ENCODE data around the gene CCDC85C. TPM values are rescaled to one million over a fixed set of nuclear protein-coding genes. Genes with fewer than 3 reads are reported as not detected.

CCDC85C gene
- total and polyA plus RNA-seq, 4 donors, result 4.0 to 23.9 (median 9.6) TPM

DNA sequence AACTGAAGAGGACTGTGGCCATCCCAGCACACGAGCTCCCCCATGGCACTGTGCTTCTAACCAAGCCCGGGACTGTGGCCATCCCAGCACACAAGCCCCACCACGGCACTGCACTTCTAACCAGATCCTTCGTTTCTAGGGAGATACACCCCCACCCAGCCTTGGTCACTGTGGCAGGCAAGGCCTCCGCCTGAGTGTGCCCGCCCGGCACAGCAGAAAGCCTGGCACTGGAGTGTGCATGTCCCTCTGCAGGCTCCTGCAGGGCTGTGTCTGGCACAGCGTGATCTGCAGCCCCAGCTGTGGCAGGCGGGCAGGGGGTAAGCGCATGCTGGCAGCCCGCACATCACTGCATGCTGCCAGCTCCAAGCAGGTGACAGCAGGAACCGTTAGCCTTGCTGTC lies 49.8 kb downstream of the CCDC85C start:
- Histone ChIP-seq H3K9me3 (ENCODE audit: control insufficient read depth in 4 of 4, low read length in 3 of 4) (no peaks in the 10 kb centered on the region), H3K27me3 (ENCODE audit: control insufficient read depth in 4 of 4, insufficient read depth in 4 of 4, low read length in 3 of 4) (no peaks in the 10 kb centered on the region), H3K27ac (ENCODE audit: low read depth in 1 of 2, low read length in 2 of 2) (peak overlapping the region; percentile 79), H3K4me3 (ENCODE audit: low read depth in 1 of 3, low read length in 3 of 3) (no peak overlapping the region), H3K4me1 (ENCODE audit: control insufficient read depth in 4 of 4, insufficient read depth in 4 of 4, low read length in 3 of 4) (peaks cover 37 to 80% (median 67%) of the 10 kb centered on the region in 4 donors), H3K9ac (ENCODE audit: low read depth in 1 of 2, low read length in 2 of 2) (peak overlapping the region in 1 of 2 donors; percentile 41), H3K36me3 (ENCODE audit: control insufficient read depth in 4 of 4, insufficient read depth in 3 of 4, low read depth in 1 of 4, low read length in 3 of 4) (no peaks in the 10 kb centered on the region)
- TF ChIP-seq SP1 (IDR thresholded peaks at IDR 0.05), result peak; percentile 5
- peak in 1 of 2 donors; percentile 12 for TF ChIP-seq RXRA (IDR thresholded peaks at IDR 0.05)
- TF ChIP-seq GABPA (IDR thresholded peaks at IDR 0.05 in 1 of 2, conservative IDR thresholded peaks at IDR 0.05 in 1 of 2), result no peak
- no peak for DNase-seq (ENCODE audit: low spot score)
- 34% methylated on average over 12 of the region's 12 CpGs for WGBS

DNA sequence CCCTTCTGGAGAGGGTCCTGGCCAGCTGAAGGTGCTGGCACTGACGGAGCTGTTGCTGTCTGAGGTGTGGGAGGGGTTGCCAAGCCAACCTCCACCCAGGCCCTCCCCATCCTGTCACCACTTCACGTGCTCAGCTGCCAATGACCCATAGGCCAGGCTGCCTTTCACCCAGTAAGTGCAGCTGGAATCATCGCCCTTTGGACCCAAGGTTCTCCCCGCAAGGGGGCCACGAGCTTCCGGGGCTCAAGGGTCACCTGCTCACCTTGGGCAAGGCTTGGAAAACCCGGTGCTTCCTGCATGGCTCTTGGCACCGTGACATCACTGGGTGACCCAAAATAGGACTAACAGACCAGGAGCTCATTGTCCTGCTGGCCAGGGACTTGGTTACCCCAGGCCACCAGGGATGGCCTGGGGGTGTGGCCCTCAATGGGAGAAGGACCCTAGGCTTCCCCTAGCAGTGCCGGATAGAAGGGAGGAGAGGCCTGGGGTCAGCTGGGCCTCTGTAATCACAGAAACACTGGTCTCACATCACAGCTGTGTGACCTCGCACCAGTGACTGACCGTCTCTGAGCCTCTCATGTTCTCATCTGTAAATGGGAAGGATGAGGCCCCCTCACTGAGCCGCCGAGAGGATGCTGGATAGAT lies 51.3 kb downstream of the CCDC85C start:
- DNase-seq (ENCODE audit: low spot score), result peak; percentile 78
- Histone ChIP-seq H3K9ac (ENCODE audit: low read depth in 1 of 2, low read length in 2 of 2) (no peak overlapping the region), H3K4me1 (ENCODE audit: control insufficient read depth in 4 of 4, insufficient read depth in 4 of 4, low read length in 3 of 4) (peaks cover 37 to 78% (median 64%) of the 10 kb centered on the region in 4 donors), H3K27ac (ENCODE audit: low read depth in 1 of 2, low read length in 2 of 2) (peak overlapping the region; percentile 79), H3K36me3 (ENCODE audit: control insufficient read depth in 4 of 4, insufficient read depth in 3 of 4, low read depth in 1 of 4, low read length in 3 of 4) (no peaks in the 10 kb centered on the region), H3K9me3 (ENCODE audit: control insufficient read depth in 4 of 4, low read length in 3 of 4) (no peaks in the 10 kb centered on the region), H3K27me3 (ENCODE audit: control insufficient read depth in 4 of 4, insufficient read depth in 4 of 4, low read length in 3 of 4) (no peaks in the 10 kb centered on the region), H3K4me3 (ENCODE audit: low read depth in 1 of 3, low read length in 3 of 3) (no peak overlapping the region)
- 28% methylated on average over 13 of the region's 13 CpGs for WGBS
- TF ChIP-seq, protein P1, sequence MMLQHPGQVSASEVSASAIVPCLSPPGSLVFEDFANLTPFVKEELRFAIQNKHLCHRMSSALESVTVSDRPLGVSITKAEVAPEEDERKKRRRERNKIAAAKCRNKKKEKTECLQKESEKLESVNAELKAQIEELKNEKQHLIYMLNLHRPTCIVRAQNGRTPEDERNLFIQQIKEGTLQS (IDR thresholded peaks at IDR 0.05), result peak; percentile 92
- TF ChIP-seq JUND (IDR thresholded peaks at IDR 0.05) (peak; percentile 81 to 96), EGR1 (IDR thresholded peaks at IDR 0.05; ENCODE audit: low read depth in 2 of 2) (peak; percentile 65 to 89), TAF1 (conservative IDR thresholded peaks at IDR 0.05) (no peak), RXRA (IDR thresholded peaks at IDR 0.05) (peak; percentile 100), HNF4G (IDR thresholded peaks at IDR 0.05) (peak; percentile 100), RAD21 (IDR thresholded peaks at IDR 0.05) (peak; percentile 62 to 64), GABPA (IDR thresholded peaks at IDR 0.05 in 1 of 2, conservative IDR thresholded peaks at IDR 0.05 in 1 of 2) (peak in 1 of 2 donors; percentile 87), YY1 (IDR thresholded peaks at IDR 0.05) (peak; percentile 81), FOXA2 (IDR thresholded peaks at IDR 0.05) (peak; percentile 82), HNF4A (conservative IDR thresholded peaks at IDR 0.05) (peak; percentile 99 to 100), FOXA1 (IDR thresholded peaks at IDR 0.05) (peak; percentile 96), SP1 (IDR thresholded peaks at IDR 0.05) (peak; percentile 100), NR2F2 (IDR thresholded peaks at IDR 0.05) (peak; percentile 98)
- TF ChIP-seq, protein P2, sequence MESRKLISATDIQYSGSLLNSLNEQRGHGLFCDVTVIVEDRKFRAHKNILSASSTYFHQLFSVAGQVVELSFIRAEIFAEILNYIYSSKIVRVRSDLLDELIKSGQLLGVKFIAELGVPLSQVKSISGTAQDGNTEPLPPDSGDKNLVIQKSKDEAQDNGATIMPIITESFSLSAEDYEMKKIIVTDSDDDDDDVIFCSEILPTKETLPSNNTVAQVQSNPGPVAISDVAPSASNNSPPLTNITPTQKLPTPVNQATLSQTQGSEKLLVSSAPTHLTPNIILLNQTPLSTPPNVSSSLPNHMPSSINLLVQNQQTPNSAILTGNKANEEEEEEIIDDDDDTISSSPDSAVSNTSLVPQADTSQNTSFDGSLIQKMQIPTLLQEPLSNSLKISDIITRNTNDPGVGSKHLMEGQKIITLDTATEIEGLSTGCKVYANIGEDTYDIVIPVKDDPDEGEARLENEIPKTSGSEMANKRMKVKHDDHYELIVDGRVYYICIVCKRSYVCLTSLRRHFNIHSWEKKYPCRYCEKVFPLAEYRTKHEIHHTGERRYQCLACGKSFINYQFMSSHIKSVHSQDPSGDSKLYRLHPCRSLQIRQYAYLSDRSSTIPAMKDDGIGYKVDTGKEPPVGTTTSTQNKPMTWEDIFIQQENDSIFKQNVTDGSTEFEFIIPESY (IDR thresholded peaks at IDR 0.05), result peak; percentile 96
- TF ChIP-seq, protein P3, sequence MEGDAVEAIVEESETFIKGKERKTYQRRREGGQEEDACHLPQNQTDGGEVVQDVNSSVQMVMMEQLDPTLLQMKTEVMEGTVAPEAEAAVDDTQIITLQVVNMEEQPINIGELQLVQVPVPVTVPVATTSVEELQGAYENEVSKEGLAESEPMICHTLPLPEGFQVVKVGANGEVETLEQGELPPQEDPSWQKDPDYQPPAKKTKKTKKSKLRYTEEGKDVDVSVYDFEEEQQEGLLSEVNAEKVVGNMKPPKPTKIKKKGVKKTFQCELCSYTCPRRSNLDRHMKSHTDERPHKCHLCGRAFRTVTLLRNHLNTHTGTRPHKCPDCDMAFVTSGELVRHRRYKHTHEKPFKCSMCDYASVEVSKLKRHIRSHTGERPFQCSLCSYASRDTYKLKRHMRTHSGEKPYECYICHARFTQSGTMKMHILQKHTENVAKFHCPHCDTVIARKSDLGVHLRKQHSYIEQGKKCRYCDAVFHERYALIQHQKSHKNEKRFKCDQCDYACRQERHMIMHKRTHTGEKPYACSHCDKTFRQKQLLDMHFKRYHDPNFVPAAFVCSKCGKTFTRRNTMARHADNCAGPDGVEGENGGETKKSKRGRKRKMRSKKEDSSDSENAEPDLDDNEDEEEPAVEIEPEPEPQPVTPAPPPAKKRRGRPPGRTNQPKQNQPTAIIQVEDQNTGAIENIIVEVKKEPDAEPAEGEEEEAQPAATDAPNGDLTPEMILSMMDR (IDR thresholded peaks at IDR 0.05; ENCODE audit: low read depth, low read length, missing input control), result no peak
- TF ChIP-seq, protein P4, sequence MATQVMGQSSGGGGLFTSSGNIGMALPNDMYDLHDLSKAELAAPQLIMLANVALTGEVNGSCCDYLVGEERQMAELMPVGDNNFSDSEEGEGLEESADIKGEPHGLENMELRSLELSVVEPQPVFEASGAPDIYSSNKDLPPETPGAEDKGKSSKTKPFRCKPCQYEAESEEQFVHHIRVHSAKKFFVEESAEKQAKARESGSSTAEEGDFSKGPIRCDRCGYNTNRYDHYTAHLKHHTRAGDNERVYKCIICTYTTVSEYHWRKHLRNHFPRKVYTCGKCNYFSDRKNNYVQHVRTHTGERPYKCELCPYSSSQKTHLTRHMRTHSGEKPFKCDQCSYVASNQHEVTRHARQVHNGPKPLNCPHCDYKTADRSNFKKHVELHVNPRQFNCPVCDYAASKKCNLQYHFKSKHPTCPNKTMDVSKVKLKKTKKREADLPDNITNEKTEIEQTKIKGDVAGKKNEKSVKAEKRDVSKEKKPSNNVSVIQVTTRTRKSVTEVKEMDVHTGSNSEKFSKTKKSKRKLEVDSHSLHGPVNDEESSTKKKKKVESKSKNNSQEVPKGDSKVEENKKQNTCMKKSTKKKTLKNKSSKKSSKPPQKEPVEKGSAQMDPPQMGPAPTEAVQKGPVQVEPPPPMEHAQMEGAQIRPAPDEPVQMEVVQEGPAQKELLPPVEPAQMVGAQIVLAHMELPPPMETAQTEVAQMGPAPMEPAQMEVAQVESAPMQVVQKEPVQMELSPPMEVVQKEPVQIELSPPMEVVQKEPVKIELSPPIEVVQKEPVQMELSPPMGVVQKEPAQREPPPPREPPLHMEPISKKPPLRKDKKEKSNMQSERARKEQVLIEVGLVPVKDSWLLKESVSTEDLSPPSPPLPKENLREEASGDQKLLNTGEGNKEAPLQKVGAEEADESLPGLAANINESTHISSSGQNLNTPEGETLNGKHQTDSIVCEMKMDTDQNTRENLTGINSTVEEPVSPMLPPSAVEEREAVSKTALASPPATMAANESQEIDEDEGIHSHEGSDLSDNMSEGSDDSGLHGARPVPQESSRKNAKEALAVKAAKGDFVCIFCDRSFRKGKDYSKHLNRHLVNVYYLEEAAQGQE (IDR thresholded peaks at IDR 0.05), result peak; percentile 82
- TF ChIP-seq, protein P5, sequence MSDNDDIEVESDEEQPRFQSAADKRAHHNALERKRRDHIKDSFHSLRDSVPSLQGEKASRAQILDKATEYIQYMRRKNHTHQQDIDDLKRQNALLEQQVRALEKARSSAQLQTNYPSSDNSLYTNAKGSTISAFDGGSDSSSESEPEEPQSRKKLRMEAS (IDR thresholded peaks at IDR 0.05), result peak; percentile 99

All from liver (tissue), 9 donors.